GM19452 (cell line): ENCODE results near the gene FGFBP2.

Experiments used
- ATAC-seq: cut with Tn5 transposase; IDR thresholded peaks from one replicate; pipeline ENCODE4 v1.9.1; 2021; ENCODE audit not compliant: unreplicated experiment

The FGFBP2 gene

GRCh38 chr4:15963001-15963451 is at the start of gene FGFBP2:
FGFBP2 (minus strand) TSS chr4:15963175; CDS start chr4:15963129, 46 bp downstream.
- no peak for ATAC-seq

- ATAC-seq: no peak
Measured at GRCh38 chr4:16011173-16011572, 48.2 kb upstream of the FGFBP2 start.

GRCh38 chr4:16009153-16009552 is 46.2 kb upstream of the FGFBP2 start:
- no peak for ATAC-seq

DNA sequence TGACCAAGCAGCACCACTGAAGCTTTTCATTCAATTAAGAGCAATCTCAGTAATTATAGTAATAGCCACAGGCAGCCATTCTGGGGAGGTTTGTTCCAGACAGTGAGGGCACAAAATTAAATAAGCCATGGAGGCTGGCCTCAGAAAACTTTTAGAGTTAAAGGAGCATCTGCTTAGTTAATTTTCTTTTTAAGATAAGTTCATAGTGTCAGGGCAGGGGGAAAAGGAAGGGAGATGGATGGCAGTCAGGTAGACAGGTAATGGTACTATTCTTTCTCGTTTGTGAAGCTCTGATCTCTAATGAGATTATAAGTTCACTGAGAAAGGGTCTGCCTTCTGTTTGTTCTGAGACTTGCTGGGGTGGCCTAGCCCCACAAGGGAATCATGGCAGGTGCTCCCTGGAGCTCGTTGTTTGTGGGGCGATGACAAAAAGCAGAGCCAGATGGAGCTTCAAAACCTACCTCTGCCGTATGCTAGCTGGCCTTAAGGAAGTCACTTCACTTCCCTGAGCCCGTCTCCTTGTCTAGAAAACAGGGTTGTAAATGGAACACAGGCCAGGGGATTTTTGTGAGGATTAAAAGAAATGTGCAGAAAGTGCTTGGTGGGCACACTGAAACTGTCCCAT is 44.6 kb upstream of the FGFBP2 start:
- ATAC-seq: no peak

DNA sequence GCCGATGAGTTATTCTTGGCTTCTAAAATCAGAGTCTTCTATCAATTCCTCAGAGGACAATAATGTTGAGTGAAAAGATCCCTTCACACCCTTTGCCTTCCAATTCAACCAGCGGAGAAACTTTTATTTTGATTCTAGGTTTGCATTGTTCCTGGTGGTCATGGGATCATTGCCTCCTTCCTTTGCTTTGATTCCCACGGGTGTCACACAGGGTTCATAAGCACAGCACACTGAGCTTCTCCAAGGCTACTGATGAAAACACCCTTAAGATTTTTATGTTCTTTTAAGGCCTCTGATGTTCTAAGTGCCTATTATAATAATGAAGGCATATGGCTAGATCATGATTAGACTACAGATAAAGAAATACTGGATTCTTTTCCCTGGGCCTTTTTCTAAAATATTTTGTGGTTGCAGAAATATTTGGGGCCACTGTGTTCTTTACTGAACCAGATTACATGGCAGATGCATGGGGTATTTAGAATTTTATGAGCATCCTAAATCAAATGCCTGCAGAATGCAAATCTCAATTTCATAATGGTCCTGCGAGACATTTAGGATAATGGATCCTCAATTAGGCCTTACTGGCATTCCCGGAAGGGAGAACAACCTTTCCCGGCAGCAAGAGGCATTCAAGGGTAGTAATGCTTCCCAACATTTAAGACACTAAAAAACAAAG is 43.9 kb upstream of the FGFBP2 start:
- ATAC-seq: no peak

DNA sequence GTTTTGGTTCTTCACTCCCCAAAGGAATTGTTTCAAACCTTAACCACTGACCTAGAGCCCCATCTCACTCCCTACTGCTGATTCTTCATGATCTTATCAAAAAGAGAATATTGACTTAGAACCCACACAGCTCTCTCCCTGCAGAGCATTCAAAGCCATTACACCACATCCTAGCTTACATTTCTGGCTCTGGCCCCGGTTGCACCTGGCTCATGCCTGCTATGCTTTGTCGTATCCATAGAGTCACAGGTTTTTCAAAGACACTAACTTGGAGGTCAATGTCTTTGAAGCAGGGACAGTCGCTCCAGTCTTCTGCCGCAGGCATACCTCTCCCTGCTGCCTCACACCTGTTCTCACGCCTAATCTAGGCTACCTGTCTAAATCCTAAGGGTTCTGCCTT is 42.7 kb upstream of the FGFBP2 start:
- no peak for ATAC-seq

DNA sequence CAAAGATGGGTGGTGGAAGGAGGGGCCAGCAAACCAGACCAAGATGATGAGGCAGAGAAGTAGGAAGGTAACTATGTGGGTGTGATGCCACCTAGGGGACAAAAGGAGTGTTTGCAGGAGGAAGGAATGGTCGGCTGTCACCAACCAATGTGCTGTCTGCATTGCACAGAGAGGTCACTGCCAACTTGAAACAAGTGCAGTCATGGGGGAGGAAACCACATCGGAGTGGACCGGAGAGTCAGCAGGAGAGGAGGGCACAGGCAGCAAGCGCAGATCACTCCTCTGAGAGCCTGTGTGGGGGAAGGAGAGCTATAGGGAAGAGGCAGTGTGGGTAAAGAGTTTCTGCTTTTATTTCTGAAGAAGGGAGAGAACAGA is 38.5 kb upstream of the FGFBP2 start:
- ATAC-seq: peak; percentile 89

- ATAC-seq: peak; percentile 31
Measured at GRCh38 chr4:16000708-16001483, 37.9 kb upstream of the FGFBP2 start.

DNA sequence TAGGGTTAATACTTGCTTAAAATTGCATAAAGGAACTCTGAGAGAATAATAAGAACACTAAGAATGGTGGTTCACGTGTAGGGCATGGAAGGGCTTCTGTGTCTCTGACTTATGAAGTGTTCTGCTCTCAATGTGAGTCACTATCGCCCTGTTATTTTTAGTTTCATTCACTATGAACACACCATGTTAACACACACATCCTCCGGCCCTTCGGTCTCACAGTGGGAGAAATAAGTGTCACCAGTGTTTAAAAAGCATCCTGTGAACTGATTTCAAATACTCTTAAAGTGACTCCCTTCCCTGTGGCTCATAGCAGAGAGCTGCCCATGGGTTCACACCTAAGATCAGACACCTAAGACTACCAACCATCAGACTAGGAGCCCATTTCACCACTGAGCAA is 33.8 kb upstream of the FGFBP2 start:
- ATAC-seq: no peak

DNA sequence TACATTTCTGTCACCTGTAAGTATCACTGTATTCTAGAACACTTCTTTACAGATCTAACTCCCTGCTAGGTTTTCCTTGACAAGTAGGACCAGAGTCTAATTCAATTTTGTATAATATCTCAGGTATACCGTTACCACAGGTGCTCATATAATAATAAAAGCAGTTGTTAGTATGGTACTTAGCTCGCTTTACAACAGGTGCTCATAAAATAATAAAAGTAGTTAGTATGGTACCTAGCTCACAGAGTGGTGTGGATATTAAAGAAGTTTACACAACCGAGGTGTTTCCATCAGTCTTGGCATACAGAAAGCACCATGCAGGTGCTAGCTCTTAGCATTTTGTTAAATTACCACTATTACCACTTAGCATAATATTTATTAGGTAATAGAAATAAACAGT is 32.9 kb upstream of the FGFBP2 start:
- ATAC-seq: no peak

DNA sequence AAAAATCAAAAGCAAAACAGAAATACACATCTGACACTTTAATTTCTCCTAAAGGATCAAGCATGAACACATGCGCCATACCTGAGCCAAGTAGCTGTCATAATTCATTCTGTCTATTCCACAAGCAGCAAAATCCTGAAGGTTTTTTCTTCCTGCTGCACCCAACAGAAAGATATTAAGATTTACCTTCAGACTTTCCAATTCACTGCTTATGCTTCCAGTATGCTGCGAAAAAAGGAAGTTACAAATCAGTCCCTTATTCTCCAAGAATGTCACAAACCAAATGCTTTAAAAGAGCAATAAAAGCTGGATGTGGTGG is 29.2 kb upstream of the FGFBP2 start:
- ATAC-seq: no peak

- ATAC-seq: no peak
Measured at GRCh38 chr4:15990570-15991285, 27.8 kb upstream of the FGFBP2 start.

DNA sequence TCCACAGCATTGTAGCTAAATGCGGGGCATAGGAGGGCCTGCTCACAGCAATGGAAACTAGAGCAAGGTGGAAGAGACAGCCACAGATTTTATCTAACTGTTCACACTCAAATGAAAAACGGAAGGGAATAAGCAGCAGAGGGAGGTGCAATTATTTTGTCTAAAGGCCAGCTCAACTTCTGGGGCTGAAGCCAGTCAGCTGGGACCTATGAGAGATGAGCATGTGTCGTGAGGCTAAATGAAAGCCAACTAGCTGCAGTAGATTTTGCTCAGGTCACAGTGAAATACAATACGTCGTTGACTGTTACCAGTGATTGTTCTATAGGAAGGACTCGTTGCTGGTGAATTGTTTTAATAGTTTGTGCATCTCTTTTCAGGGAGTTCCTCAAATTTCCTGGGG is 26.4 kb upstream of the FGFBP2 start:
- no peak for ATAC-seq

DNA sequence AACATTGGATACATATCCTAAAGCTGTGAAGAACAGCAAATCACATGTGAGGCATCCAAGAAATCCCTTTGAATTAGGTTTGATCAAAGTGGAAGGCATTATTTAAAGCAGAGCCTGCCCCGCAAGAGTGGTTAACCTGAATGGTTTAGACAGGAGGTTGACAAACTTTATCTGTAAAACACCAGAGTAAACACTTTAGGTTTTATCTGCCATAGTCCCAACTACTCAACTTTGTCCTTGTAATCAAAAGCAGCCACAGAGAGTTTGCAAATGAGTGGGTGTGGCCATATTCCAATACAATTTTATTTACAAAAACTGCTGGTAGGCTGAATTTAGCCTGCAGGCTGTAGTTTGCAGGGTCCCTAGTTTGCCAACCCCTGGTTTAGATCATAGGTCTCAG is 25.2 kb upstream of the FGFBP2 start:
- ATAC-seq: no peak

DNA sequence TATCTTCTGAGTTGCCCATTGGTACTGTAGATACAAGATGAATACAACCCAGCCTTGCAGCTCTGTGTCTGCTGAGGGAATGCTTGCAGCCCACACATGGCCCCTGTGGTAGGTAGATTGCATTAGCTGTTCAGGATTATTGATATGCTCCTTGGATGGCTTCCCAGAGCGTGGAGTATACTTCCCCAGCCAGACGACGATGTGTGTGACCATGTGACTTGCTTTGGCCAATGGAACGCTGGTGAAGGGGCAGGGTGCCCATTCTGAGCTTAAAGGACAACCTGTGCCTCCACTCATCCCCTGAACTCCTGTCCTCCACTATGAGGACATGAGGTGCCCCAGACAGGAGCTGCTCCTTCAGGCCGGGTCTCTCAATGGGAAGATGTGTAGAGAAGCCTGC is 23.9 kb upstream of the FGFBP2 start:
- ATAC-seq: no peak

GRCh38 chr4:15983610-15984009 is 20.6 kb upstream of the FGFBP2 start:
- ATAC-seq: no peak

GRCh38 chr4:15982842-15983524 is 20.0 kb upstream of the FGFBP2 start:
- ATAC-seq: no peak

GRCh38 chr4:15976456-15977447 is 13.8 kb upstream of the FGFBP2 start:
- ATAC-seq: no peak

DNA sequence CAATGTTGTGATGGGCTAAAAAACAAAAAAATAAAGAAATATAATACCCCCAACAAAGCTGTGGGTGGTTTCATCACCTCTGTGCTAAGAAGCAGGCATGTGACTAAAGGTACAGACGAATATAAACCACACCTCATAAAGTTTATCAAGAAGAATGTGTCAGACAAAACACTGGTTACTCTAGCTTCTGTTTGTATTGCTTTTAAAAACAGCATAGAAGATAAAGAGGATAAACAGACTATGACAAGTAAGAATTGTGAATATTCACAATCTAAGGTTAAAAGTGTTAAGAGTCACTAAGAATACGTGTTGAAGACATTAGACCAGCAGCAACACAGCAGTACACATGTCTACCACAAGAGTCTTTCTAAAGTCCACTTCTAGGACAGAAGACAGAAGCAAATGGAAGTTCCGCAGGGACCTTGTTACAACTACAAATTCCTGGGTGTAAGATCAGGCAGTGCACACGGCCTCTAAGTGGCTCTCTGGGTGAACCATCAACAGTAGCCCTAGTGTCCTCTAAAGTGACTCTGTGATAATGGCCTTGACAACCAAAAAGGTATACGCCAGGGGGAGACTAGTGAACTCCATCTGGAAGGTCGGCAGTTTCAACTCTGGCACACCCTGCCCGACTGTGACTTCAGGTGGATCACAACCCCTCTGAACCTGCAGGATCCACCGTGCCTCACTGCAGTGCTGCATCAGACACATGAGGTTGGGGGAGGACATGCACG is 8.3 kb upstream of the FGFBP2 start:
- ATAC-seq: no peak
